Fibroblast of pulmonary artery (primary cell): ENCODE measurements around the gene EN2.

ENCODE experiments used
- DNase-seq: peaks from one replicate; pipeline ENCODE4 v3.0.0-alpha.2; 2010; ENCODE audit warnings: low read depth
- H3K4me3 ChIP-seq: replicated peaks from 2 replicates; pipeline ENCODE4 v1.5.1; 2011; ENCODE audit warnings: low read depth, mild to moderate bottlenecking, control low read depth, low read length, moderate library complexity
- TF ChIP-seq, protein P1 (sequence below): IDR thresholded peaks from 2 replicates; pipeline ENCODE4 v1.5.1; 2011; ENCODE audit warnings: mild to moderate bottlenecking, control low read depth, low read length, inconsistent platforms; ENCODE audit errors: missing control alignments

The EN2 gene

GRCh38 chr7:155495440-155496248, 37.7 kb downstream of the EN2 start:
- no peak overlapping the region for H3K4me3 ChIP-seq
- TF ChIP-seq, protein P1, sequence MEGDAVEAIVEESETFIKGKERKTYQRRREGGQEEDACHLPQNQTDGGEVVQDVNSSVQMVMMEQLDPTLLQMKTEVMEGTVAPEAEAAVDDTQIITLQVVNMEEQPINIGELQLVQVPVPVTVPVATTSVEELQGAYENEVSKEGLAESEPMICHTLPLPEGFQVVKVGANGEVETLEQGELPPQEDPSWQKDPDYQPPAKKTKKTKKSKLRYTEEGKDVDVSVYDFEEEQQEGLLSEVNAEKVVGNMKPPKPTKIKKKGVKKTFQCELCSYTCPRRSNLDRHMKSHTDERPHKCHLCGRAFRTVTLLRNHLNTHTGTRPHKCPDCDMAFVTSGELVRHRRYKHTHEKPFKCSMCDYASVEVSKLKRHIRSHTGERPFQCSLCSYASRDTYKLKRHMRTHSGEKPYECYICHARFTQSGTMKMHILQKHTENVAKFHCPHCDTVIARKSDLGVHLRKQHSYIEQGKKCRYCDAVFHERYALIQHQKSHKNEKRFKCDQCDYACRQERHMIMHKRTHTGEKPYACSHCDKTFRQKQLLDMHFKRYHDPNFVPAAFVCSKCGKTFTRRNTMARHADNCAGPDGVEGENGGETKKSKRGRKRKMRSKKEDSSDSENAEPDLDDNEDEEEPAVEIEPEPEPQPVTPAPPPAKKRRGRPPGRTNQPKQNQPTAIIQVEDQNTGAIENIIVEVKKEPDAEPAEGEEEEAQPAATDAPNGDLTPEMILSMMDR: no peak
- DNase-seq: no peak

- TF ChIP-seq, protein P1: no peak
- DNase-seq: no peak
- no peak overlapping the region for H3K4me3 ChIP-seq
These were observed 38.5 kb downstream of the EN2 start for GRCh38 chr7:155496267-155497005.

GRCh38 chr7:155497149-155497901, 39.4 kb downstream of the EN2 start:
- H3K4me3 ChIP-seq: no peak overlapping the region
- DNase-seq: no peak
- TF ChIP-seq, protein P1: no peak

GRCh38 chr7:155505422-155505793, 47.5 kb downstream of the EN2 start:
- TF ChIP-seq, protein P1: no peak
- no peak overlapping the region for H3K4me3 ChIP-seq
- DNase-seq: no peak

DNA sequence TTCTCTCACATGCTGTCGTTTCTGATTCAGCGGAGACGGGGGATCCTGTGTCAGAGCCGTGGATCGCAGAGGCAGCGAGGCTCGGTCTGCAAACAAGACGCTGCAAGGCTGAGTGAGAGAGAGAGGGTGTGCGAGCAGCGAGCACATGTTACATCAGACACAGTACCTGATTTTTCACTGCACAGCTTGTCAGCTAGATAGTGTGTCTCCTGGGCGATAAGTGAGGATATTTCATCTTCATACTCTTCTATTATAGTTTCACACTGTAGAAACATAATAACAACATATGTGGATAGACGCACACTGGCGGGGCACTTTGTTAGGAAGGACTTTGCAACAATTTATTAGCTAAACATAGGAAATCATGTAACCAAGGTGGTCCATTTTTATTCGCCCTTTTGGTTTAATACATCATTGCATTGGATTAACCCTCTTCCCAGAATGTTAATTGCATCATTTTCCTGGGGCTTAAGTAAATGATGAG, 49.0 kb downstream of the EN2 start:
- no peak overlapping the region for H3K4me3 ChIP-seq
- no peak for DNase-seq
- TF ChIP-seq, protein P1: no peak

- TF ChIP-seq, protein P1: no peak
- DNase-seq: no peak
- H3K4me3 ChIP-seq: no peak overlapping the region
These were observed 49.6 kb downstream of the EN2 start for GRCh38 chr7:155507576-155507975.
